Breast epithelium (tissue), 4 donors: ENCODE data around the gene GPATCH2. TPM values are rescaled to one million over a fixed set of nuclear protein-coding genes. Genes with fewer than 3 reads are reported as not detected.

Source experiments
- DNase-seq, 2 donors: peaks; one replicate each; pipeline ENCODE4 v3.0.0-alpha.2; 2019; ENCODE audit warnings: low spot score in 2 of 2
- H3K27ac ChIP-seq, 2 donors: fragments of 200-600 bp; sonication (generic) in 1 of 2; one replicate each; pipeline ENCODE4 v1.5.1; 2016 to 2019; ENCODE audit warnings: mild to moderate bottlenecking in 1 of 2
- H3K27me3 ChIP-seq, 2 donors: fragments of 200-600 bp; sonication (generic) in 1 of 2; one replicate each; pipeline versions ENCODE4 v1.5.1 to v1.6.0; 2017 to 2019; ENCODE audit warnings: control low read depth in 1 of 2, mild to moderate bottlenecking in 1 of 2
- H3K36me3 ChIP-seq: fragments of 200-600 bp; one replicate; pipeline ENCODE4 v1.5.1; 2019
- H3K4me1 ChIP-seq, 2 donors: fragments of 200-600 bp; sonication (generic); one replicate each; pipeline ENCODE4 v1.5.1; 2016 to 2019; ENCODE audit warnings: control low read depth in 1 of 2
- H3K4me3 ChIP-seq, 3 donors: fragments of 200-600 bp; sonication (generic); 1 replicate in 2 of 3; 2 replicates in 1 of 3; pipeline ENCODE4 v1.5.1; 2016 to 2019; ENCODE audit warnings: mild to moderate bottlenecking in 3 of 3, moderate library complexity in 2 of 3
- H3K9me3 ChIP-seq, 2 donors: fragments of 200-600 bp; sonication (generic) in 1 of 2; one replicate each; pipeline ENCODE4 v1.5.1; 2016 to 2019; ENCODE audit warnings: control low read depth in 1 of 2
- POLR2A ChIP-seq: fragments of 450-650 bp; IDR thresholded peaks from one replicate; pipeline ENCODE4 v1.6.1; 2016; ENCODE audit warnings: antibody characterized with exemption, mild to moderate bottlenecking, moderate library complexity
- POLR2AphosphoS5 ChIP-seq, 3 donors: sonication (generic); formaldehyde crosslinking; IDR thresholded peaks; one replicate each; pipeline ENCODE4 v1.6.1; 2017; ENCODE audit warnings: antibody characterized with exemption in 3 of 3
- intact Hi-C: fragments of 100-400 bp; cut with DNase I; formaldehyde crosslinking; loops from one replicate; pipeline ENCODE4 v1.15.1; 2023; ENCODE audit warnings: low total_unique reads
- total RNA-seq, 3 donors: library from RNA; depleted of rRNA; stranded (reverse); fragments of >200 nt; gene quantifications; one replicate each; pipeline ENCODE4 v1.1.0, GENCODE V29; 2016
- TF ChIP-seq, protein P1 (sequence below), 3 donors: fragments of 450-650 bp; IDR thresholded peaks; one replicate each; pipeline ENCODE4 v1.5.1; 2016 to 2017; ENCODE audit warnings: antibody characterized with exemption in 3 of 3, mild to moderate bottlenecking in 3 of 3, moderate library complexity in 3 of 3

GPATCH2 gene
- total RNA-seq, 3 donors from 2014 or later, result 12.0 to 29.3 (median 23.9) TPM

GRCh38 chr1:217407534-217408001, 223.3 kb downstream of the GPATCH2 start:
- H3K27ac ChIP-seq, result no peak overlapping the region
- H3K4me3 ChIP-seq, result no peak overlapping the region
- TF ChIP-seq, protein P1, sequence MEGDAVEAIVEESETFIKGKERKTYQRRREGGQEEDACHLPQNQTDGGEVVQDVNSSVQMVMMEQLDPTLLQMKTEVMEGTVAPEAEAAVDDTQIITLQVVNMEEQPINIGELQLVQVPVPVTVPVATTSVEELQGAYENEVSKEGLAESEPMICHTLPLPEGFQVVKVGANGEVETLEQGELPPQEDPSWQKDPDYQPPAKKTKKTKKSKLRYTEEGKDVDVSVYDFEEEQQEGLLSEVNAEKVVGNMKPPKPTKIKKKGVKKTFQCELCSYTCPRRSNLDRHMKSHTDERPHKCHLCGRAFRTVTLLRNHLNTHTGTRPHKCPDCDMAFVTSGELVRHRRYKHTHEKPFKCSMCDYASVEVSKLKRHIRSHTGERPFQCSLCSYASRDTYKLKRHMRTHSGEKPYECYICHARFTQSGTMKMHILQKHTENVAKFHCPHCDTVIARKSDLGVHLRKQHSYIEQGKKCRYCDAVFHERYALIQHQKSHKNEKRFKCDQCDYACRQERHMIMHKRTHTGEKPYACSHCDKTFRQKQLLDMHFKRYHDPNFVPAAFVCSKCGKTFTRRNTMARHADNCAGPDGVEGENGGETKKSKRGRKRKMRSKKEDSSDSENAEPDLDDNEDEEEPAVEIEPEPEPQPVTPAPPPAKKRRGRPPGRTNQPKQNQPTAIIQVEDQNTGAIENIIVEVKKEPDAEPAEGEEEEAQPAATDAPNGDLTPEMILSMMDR (IDR thresholded peaks at IDR 0.05), result no peak
- TF ChIP-seq POLR2A, result no peak
- no peak for TF ChIP-seq POLR2AphosphoS5 (IDR thresholded peaks at IDR 0.05)
- no peaks in the 10 kb centered on the region for H3K9me3 ChIP-seq
- peaks cover 3% of the 10 kb centered on the region for H3K36me3 ChIP-seq
- no peak for DNase-seq
- intact Hi-C loops, result no loop called here
- no peaks in the 10 kb centered on the region for H3K4me1 ChIP-seq
- no peaks in the 10 kb centered on the region for H3K27me3 ChIP-seq

DNA sequence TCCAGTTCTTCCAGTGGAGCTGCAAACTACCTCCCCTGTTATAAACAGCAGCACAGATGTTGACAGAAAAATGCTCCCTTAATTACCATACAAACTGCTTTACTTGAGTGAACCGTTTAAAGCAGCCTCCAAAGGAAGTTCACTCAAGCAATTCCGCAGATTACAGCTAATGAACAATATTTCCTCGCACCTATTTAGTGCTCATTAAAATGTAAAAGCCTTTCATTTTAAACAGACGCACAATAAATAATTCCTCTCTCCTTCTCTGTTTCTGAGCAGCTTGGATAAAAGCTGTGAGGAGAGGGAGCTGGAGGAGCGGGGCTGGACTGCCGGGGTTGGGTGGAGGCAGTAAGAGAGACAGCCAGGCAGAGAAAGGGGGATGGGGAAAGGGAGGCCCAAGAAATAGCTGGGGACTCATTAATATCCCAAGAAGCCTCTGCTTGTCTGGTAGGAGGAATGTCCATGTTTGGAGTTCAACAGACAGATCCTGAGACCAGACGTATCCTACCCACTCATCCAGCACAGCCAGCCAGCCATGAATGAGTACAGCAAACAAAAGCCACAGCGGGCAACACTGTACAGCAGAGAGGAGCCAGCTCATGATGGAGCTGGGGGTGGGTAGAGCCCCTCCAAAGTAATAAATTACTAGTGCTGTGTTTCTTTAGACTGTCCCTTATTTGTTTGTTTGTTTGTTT, 227.7 kb downstream of the GPATCH2 start:
- Histone ChIP-seq H3K9me3 (no peaks in the 10 kb centered on the region), H3K36me3 (no peaks in the 10 kb centered on the region), H3K27ac (no peak overlapping the region), H3K4me1 (no peaks in the 10 kb centered on the region), H3K4me3 (no peak overlapping the region), H3K27me3 (no peaks in the 10 kb centered on the region)
- DNase-seq, result no peak
- intact Hi-C loops, result no loop called here
- no peak for TF ChIP-seq POLR2AphosphoS5 (IDR thresholded peaks at IDR 0.05)
- no peak for TF ChIP-seq POLR2A
- TF ChIP-seq, protein P1 (IDR thresholded peaks at IDR 0.05), result no peak

DNA sequence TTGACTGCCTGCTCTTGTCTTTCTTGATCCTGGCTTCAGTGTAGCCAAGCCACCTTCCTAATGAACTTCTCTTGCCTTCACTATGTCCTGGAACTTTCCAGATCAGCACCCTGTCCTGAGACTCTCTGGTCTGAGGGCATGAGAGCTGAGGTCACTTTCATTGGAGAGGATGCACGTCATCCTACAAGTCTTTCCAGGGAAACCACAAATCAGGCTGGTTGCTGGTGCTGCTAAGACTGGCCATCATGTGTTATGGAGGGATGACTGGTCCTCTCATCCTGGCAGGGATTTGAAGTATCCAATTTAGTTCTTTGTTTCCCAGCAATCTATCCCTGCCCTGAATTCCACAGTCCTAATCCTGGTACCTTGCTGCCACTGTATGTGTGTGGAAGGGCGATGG, 228.6 kb downstream of the GPATCH2 start:
- intact Hi-C loops, result no loop called here
- Histone ChIP-seq H3K27ac (no peak overlapping the region), H3K9me3 (no peaks in the 10 kb centered on the region), H3K27me3 (no peaks in the 10 kb centered on the region), H3K36me3 (no peaks in the 10 kb centered on the region), H3K4me3 (no peak overlapping the region), H3K4me1 (no peaks in the 10 kb centered on the region)
- DNase-seq, result no peak
- TF ChIP-seq, protein P1 (IDR thresholded peaks at IDR 0.05), result no peak

DNA sequence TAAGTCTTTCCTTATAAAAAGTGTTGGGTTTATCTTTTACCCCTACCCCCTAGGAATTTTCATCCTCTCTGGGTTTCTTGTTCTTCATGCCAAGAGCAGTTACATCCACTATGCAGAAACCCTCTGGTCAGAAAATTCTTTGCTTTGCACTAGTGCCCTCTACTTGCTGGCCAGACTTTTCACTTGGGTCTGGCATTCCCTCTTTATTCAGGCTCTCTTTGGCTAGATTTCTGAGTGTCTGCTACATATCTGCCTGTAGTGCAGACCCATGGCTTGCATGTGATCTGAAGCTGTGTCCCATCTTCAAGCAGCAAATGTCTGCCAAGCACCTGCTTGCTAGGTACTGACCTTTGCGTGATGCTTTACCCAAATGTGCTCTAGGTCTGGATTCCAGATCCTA, 237.0 kb downstream of the GPATCH2 start:
- Histone ChIP-seq H3K4me1 (no peaks in the 10 kb centered on the region), H3K9me3 (no peaks in the 10 kb centered on the region), H3K27me3 (no peaks in the 10 kb centered on the region), H3K36me3 (no peaks in the 10 kb centered on the region), H3K4me3 (no peak overlapping the region), H3K27ac (no peak overlapping the region)
- intact Hi-C loops, result no loop called here
- DNase-seq, result no peak
- TF ChIP-seq, protein P1 (IDR thresholded peaks at IDR 0.05), result no peak
- TF ChIP-seq POLR2A (no peak), POLR2AphosphoS5 (IDR thresholded peaks at IDR 0.05) (no peak)

DNA sequence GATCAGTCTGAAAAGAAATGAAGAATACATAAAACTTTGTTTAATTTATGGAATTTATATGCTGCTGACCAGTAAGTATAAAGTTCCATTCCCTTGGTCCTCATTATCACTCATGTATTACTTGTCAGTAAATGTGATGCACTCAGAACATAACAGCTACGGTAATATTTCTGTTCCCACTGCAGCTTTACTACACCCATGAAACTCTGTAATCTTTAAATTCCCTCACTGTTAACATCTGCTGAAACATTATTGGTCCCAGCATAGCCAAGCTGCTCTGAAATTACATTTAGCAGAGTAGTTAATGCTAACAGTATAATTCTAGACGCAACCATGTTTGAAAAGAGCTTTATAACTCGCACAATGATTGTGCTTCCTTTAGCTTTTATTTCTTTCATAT, 238.4 kb downstream of the GPATCH2 start:
- Histone ChIP-seq H3K9me3 (no peaks in the 10 kb centered on the region), H3K36me3 (no peaks in the 10 kb centered on the region), H3K4me3 (no peak overlapping the region), H3K4me1 (no peaks in the 10 kb centered on the region), H3K27ac (no peak overlapping the region), H3K27me3 (no peaks in the 10 kb centered on the region)
- DNase-seq, result no peak
- TF ChIP-seq POLR2AphosphoS5 (IDR thresholded peaks at IDR 0.05) (no peak), POLR2A (no peak)
- TF ChIP-seq, protein P1 (IDR thresholded peaks at IDR 0.05), result no peak
- intact Hi-C loops, result no loop called here
